Measurements from ENCODE around the gene SORL1-AS1.

SORL1-AS1 gene

GRCh38 chr11:121473064-121473777, 20.5 kb upstream of the SORL1-AS1 start:
- H3K4me1 ChIP-seq (ENCODE audit: control insufficient read depth, insufficient read depth, low read length), result peaks cover 24% of the 10 kb centered on the region
- no peak overlapping the region for H3K4me3 ChIP-seq (ENCODE audit: low read depth, low read length)
- no peak overlapping the region for H3K9ac ChIP-seq (ENCODE audit: low read length)
- H3K36me3 ChIP-seq (ENCODE audit: control insufficient read depth, insufficient read depth, low read length), result peaks cover 18% of the 10 kb centered on the region; the same call in 1 of the 2 replicates
- H3K27ac ChIP-seq (ENCODE audit: low read depth, low read length), result no peak overlapping the region
- no peaks in the 10 kb centered on the region for H3K9me3 ChIP-seq (ENCODE audit: control insufficient read depth, insufficient read depth, low read depth, low read length)
- H3K27me3 ChIP-seq (ENCODE audit: control insufficient read depth, insufficient read depth, low read length), result no peaks in the 10 kb centered on the region

- Histone ChIP-seq H3K27me3 (ENCODE audit: control insufficient read depth, insufficient read depth, low read length) (no peaks in the 10 kb centered on the region), H3K36me3 (ENCODE audit: control insufficient read depth, insufficient read depth, low read length) (peaks cover 17% of the 10 kb centered on the region; the same call in 1 of the 2 replicates), H3K4me3 (ENCODE audit: low read depth, low read length) (no peak overlapping the region), H3K4me1 (ENCODE audit: control insufficient read depth, insufficient read depth, low read length) (peaks cover 28% of the 10 kb centered on the region), H3K9ac (ENCODE audit: low read length) (no peak overlapping the region), H3K9me3 (ENCODE audit: control insufficient read depth, insufficient read depth, low read depth, low read length) (no peaks in the 10 kb centered on the region), H3K27ac (ENCODE audit: low read depth, low read length) (no peak overlapping the region)
These were observed 19.5 kb upstream of the SORL1-AS1 start for GRCh38 chr11:121472312-121472711.

GRCh38 chr11:121471167-121471566, 18.4 kb upstream of the SORL1-AS1 start:
- Histone ChIP-seq H3K27me3 (ENCODE audit: control insufficient read depth, insufficient read depth, low read length) (no peaks in the 10 kb centered on the region), H3K9ac (ENCODE audit: low read length) (no peak overlapping the region), H3K4me1 (ENCODE audit: control insufficient read depth, insufficient read depth, low read length) (peaks cover 31% of the 10 kb centered on the region), H3K9me3 (ENCODE audit: control insufficient read depth, insufficient read depth, low read depth, low read length) (no peaks in the 10 kb centered on the region), H3K27ac (ENCODE audit: low read depth, low read length) (no peak overlapping the region), H3K36me3 (ENCODE audit: control insufficient read depth, insufficient read depth, low read length) (peaks cover 17% of the 10 kb centered on the region; the same call in 1 of the 2 replicates), H3K4me3 (ENCODE audit: low read depth, low read length) (no peak overlapping the region)

DNA sequence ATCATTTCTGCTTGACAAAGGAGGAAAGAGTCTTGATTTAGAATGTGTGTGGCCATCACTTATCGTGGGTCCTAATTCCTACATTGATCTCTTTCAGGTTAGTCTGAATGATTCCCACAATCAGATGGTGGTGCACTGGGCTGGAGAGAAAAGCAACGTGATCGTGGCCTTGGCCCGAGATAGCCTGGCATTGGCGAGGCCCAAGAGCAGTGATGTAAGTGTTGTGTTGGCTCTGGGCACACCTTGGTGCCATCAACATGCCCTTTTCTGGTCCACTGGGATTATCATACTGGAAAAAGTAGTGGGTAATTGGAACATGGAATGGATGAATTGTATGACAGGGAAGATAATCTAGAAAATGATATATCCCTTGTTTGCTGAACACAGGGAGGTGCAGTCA, 17.1 kb upstream of the SORL1-AS1 start:
- H3K36me3 ChIP-seq (ENCODE audit: control insufficient read depth, insufficient read depth, low read length), result peaks cover 17% of the 10 kb centered on the region; the same call in 1 of the 2 replicates
- no peaks in the 10 kb centered on the region for H3K9me3 ChIP-seq (ENCODE audit: control insufficient read depth, insufficient read depth, low read depth, low read length)

DNA sequence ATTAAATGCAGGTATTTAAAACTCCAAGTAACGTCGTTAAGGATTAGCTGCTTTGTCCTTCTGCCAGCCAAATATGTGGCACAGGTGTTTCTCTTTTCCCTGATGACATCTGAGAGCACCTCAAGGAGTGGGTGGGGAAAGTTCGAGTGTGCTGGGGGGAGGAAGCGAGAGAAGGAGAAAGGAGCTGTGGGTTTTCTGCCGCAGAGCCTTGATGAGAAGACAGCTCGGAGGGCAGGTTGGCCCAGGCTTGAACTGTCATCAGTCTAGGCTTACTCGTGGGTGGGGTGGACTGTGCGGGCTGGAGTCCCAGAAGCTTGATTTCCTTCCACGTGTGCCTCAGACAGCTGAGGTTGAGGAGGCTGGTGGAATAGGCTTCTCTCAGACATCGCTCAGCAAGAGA, 15.2 kb upstream of the SORL1-AS1 start:
- Histone ChIP-seq H3K9me3 (ENCODE audit: control insufficient read depth, insufficient read depth, low read depth, low read length) (no peaks in the 10 kb centered on the region), H3K9ac (ENCODE audit: low read length) (no peak overlapping the region), H3K36me3 (ENCODE audit: control insufficient read depth, insufficient read depth, low read length) (peaks cover 17% of the 10 kb centered on the region; the same call in 1 of the 2 replicates), H3K27me3 (ENCODE audit: control insufficient read depth, insufficient read depth, low read length) (no peaks in the 10 kb centered on the region), H3K4me3 (ENCODE audit: low read depth, low read length) (no peak overlapping the region), H3K4me1 (ENCODE audit: control insufficient read depth, insufficient read depth, low read length) (peaks cover 55% of the 10 kb centered on the region), H3K27ac (ENCODE audit: low read depth, low read length) (no peak overlapping the region)

More for the DNA sequence above, 17.1 kb upstream of the SORL1-AS1 start:
- H3K9ac ChIP-seq (ENCODE audit: low read length), result no peak overlapping the region
- no peaks in the 10 kb centered on the region for H3K27me3 ChIP-seq (ENCODE audit: control insufficient read depth, insufficient read depth, low read length)
- H3K4me1 ChIP-seq (ENCODE audit: control insufficient read depth, insufficient read depth, low read length), result peaks cover 40% of the 10 kb centered on the region
- no peak overlapping the region for H3K4me3 ChIP-seq (ENCODE audit: low read depth, low read length)
- no peak overlapping the region for H3K27ac ChIP-seq (ENCODE audit: low read depth, low read length)

DNA sequence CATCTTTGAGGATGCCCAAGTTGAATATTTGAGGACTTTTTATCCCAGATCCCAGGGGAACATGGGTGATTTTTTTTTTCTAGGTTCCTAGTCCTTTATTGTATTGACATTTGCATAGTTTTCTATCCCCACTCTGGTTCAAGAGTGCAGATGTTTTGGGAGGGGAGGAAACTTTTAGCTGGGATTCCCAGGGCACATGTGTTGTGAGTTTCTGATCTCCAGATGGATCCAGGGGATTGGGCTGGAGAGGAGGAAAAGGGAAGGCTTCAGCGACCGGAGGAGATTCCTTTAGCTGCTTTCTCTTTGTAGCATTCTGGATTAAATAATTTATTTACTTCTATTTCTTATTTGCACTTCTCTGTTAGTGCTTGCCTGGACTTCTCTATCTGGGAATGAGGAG, 14.7 kb upstream of the SORL1-AS1 start:
- H3K27ac ChIP-seq (ENCODE audit: low read depth, low read length), result no peak overlapping the region; the same call in 1 of the 2 replicates
- H3K36me3 ChIP-seq (ENCODE audit: control insufficient read depth, insufficient read depth, low read length), result peaks cover 17% of the 10 kb centered on the region; the same call in 1 of the 2 replicates
- H3K9me3 ChIP-seq (ENCODE audit: control insufficient read depth, insufficient read depth, low read depth, low read length), result no peaks in the 10 kb centered on the region
- H3K27me3 ChIP-seq (ENCODE audit: control insufficient read depth, insufficient read depth, low read length), result no peaks in the 10 kb centered on the region
- H3K4me1 ChIP-seq (ENCODE audit: control insufficient read depth, insufficient read depth, low read length), result peaks cover 58% of the 10 kb centered on the region
- no peak overlapping the region for H3K9ac ChIP-seq (ENCODE audit: low read length)
- no peak overlapping the region for H3K4me3 ChIP-seq (ENCODE audit: low read depth, low read length)

GRCh38 chr11:121466063-121466794, 13.5 kb upstream of the SORL1-AS1 start:
- H3K36me3 ChIP-seq (ENCODE audit: control insufficient read depth, insufficient read depth, low read length), result peaks cover 14% of the 10 kb centered on the region; the same call in 1 of the 2 replicates
- H3K4me3 ChIP-seq (ENCODE audit: low read depth, low read length), result peak overlapping the region; percentile 17; the same call in 1 of the 2 replicates

GRCh38 chr11:121465709-121466062, 12.9 kb upstream of the SORL1-AS1 start:
- peaks cover 66% of the 10 kb centered on the region for H3K4me1 ChIP-seq (ENCODE audit: control insufficient read depth, insufficient read depth, low read length)
- H3K27me3 ChIP-seq (ENCODE audit: control insufficient read depth, insufficient read depth, low read length), result no peaks in the 10 kb centered on the region
- peak overlapping the region; percentile 17; the same call in 1 of the 2 replicates for H3K4me3 ChIP-seq (ENCODE audit: low read depth, low read length)
- H3K27ac ChIP-seq (ENCODE audit: low read depth, low read length), result peak overlapping the region; percentile 67; the same call in 1 of the 2 replicates
- peaks cover 9% of the 10 kb centered on the region; the same call in 1 of the 2 replicates for H3K36me3 ChIP-seq (ENCODE audit: control insufficient read depth, insufficient read depth, low read length)
- peak overlapping the region; percentile 60 for H3K9ac ChIP-seq (ENCODE audit: low read length)
- H3K9me3 ChIP-seq (ENCODE audit: control insufficient read depth, insufficient read depth, low read depth, low read length), result no peaks in the 10 kb centered on the region

More at GRCh38 chr11:121466063-121466794, 13.5 kb upstream of the SORL1-AS1 start:
- H3K9me3 ChIP-seq (ENCODE audit: control insufficient read depth, insufficient read depth, low read depth, low read length), result no peaks in the 10 kb centered on the region
- peak overlapping the region; percentile 67; the same call in 1 of the 2 replicates for H3K27ac ChIP-seq (ENCODE audit: low read depth, low read length)
- H3K27me3 ChIP-seq (ENCODE audit: control insufficient read depth, insufficient read depth, low read length), result no peaks in the 10 kb centered on the region
- H3K9ac ChIP-seq (ENCODE audit: low read length), result peak overlapping the region; percentile 60
- peaks cover 62% of the 10 kb centered on the region for H3K4me1 ChIP-seq (ENCODE audit: control insufficient read depth, insufficient read depth, low read length)

- Histone ChIP-seq H3K9ac (ENCODE audit: low read length) (peak overlapping the region; percentile 32), H3K27me3 (ENCODE audit: control insufficient read depth, insufficient read depth, low read length) (no peaks in the 10 kb centered on the region), H3K4me1 (ENCODE audit: control insufficient read depth, insufficient read depth, low read length) (peaks cover 72% of the 10 kb centered on the region), H3K27ac (ENCODE audit: low read depth, low read length) (peak overlapping the region; percentile 72; the same call in 1 of the 2 replicates), H3K4me3 (ENCODE audit: low read depth, low read length) (no peak overlapping the region), H3K9me3 (ENCODE audit: control insufficient read depth, insufficient read depth, low read depth, low read length) (no peaks in the 10 kb centered on the region), H3K36me3 (ENCODE audit: control insufficient read depth, insufficient read depth, low read length) (no peaks in the 10 kb centered on the region)
These were observed 11.7 kb upstream of the SORL1-AS1 start for GRCh38 chr11:121464352-121464946.

GRCh38 chr11:121463689-121464335, 11.0 kb upstream of the SORL1-AS1 start:
- no peak overlapping the region for H3K4me3 ChIP-seq (ENCODE audit: low read depth, low read length)
- peaks cover 76% of the 10 kb centered on the region for H3K4me1 ChIP-seq (ENCODE audit: control insufficient read depth, insufficient read depth, low read length)
- no peak overlapping the region for H3K27ac ChIP-seq (ENCODE audit: low read depth, low read length)

More at GRCh38 chr11:121463689-121464335, 11.0 kb upstream of the SORL1-AS1 start:
- Histone ChIP-seq H3K27me3 (ENCODE audit: control insufficient read depth, insufficient read depth, low read length) (no peaks in the 10 kb centered on the region), H3K9me3 (ENCODE audit: control insufficient read depth, insufficient read depth, low read depth, low read length) (no peaks in the 10 kb centered on the region), H3K9ac (ENCODE audit: low read length) (no peak overlapping the region), H3K36me3 (ENCODE audit: control insufficient read depth, insufficient read depth, low read length) (no peaks in the 10 kb centered on the region)

Data from HUES6 (cell line).